ENCODE data around the gene PAX5. TPM values are rescaled to one million over a fixed set of nuclear protein-coding genes. Genes with fewer than 3 reads are reported as not detected.

PAX5 gene
- total RNA-seq, 1 donor from 2014 or later, result 24.3 TPM

Small RNA genes within 50 kb of the gene (microRNA-seq; reads per million reads assigned to microRNA genes)
- gene MIR4475 (ENCODE audit: unreplicated experiment), result not detected
- gene MIR4476 (ENCODE audit: unreplicated experiment), result 0.83 reads per million
- not detected for gene MIR4540 (ENCODE audit: unreplicated experiment)

Other genes with a start within 250 kb of the PAX5 start
- 31.1 TPM for gene ZCCHC7, start 86.3 kb upstream of the PAX5 start, total RNA-seq (ENCODE audit: unreplicated experiment)